CD4-positive, alpha-beta T cell treated with Interleukin-1 beta for 1 hour (primary cell): ENCODE data around the gene SLC52A3.

Experiments used
- DNase-seq, 2 donors: peaks; one replicate each; pipeline ENCODE4 v3.0.0-alpha.2; 2020 to 2022

Gene SLC52A3

DNA sequence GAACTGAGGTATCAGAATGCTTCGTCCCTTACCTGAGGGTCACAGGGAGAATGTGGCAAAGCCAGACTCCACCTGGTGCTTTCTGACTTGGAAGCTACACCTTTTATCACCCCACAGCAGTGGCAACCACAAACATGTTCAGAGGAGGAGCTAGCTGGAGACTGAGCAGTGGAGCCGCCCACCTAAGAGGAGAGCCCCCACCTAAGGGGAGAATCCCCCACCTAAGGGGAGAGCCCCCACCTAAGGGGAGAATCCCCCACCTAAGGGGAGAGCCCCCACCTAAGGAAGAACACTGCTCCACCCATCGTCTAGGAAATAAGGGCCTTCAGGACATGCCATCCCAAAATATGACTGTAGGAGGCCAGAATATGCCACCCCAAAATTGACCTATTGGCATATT, 4.0 kb downstream of the SLC52A3 start:
- no peak for DNase-seq

DNA sequence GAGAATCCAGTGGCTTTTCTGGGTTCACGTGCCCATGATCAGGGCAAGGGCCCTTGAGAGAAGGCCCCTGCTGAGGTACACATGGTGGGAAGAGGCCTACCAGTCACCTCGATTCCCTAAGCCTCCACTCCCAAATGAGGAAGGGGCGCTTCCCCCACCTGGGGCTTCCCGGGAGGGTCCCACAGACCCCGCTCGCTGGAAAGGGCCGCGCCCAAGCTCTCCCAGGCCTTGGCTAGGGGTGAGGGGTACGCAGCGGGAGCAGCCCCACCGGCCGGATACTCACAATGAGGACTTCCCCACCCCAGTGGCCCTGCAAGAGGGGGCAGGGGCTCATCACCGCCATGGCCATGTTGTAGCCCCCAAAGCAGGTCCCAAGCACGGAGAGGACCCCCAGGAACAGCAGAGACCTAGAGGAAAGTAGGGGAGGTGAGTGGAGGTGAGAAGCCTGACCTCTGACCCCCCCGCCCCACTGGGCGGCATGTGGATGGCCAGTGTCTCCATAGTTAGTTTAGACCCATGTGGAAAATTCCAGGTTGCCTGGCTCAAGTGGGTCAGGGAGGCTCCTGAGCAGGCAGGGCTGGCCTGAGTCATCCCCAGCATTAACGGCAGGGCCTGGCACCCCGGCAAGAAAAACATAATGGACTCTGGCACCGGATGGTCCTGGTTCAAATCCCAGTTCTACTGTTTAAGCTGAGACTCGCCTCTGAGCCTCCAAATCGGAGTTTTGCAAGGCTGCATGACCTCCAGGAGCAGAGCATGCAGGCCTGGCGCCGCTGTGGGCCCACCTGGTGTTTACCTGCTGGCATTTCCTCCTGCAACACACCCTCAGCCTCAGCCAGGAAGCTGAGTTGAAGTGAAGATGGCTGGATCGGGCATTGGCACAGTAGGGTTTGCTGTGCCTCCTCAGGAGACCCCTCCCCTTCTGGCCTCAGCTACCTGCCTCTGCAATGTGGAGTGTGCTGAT, 6.6 kb downstream of the SLC52A3 start:
- no peak for DNase-seq

DNA sequence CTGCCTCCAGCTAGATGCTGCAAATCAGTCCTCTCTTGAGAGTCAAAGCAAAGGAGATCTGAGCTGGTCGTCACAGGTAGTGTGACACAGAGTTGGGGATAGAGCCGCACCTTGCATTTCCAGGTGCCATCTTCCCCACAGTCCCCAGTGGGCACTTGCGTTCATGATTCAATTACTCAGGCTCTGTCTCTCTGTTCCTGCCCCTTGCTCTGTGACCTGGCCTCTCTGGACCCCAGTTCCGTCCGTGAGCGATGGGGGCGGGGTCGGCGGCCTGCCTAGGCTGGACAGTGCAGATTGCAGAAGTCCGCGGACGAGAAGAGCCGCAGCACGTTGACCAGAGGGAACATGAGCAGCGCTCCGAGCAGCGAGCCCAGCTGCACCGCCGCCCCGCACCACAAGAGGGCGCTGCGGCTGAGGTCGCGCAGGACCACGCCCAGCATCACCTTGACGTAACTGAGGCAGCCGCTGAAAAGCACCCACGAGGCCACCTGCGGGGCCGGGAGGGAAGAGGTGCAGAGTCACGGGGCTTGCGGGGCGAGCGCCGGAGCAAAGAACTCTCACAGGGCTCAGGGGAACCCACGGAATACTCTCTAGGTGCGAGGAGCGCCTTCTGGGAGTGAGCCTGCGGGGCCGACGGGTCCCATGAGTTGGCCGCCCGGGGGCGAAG, 7.4 kb downstream of the SLC52A3 start:
- DNase-seq = peak in 1 of 2 donors; percentile 23

DNA sequence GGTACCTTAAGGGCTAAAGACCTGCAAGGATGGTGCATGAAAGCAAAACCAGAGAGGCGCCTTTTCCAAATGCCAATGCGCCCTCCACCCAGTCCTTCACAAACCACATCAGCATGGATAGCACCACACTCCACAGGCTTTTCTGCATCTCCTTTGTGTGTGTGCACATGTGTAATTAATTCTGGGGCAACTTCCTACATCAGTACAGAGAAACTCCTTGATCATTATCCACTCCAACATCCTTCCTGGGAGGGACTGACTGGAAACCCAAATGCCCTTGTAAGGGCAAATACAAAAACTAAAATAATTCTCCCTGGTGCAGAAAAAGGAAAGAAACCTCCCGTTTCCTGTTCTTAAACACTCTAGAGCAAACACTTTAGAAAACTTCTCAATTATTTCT, 10.8 kb downstream of the SLC52A3 start:
- no peak for DNase-seq

DNA sequence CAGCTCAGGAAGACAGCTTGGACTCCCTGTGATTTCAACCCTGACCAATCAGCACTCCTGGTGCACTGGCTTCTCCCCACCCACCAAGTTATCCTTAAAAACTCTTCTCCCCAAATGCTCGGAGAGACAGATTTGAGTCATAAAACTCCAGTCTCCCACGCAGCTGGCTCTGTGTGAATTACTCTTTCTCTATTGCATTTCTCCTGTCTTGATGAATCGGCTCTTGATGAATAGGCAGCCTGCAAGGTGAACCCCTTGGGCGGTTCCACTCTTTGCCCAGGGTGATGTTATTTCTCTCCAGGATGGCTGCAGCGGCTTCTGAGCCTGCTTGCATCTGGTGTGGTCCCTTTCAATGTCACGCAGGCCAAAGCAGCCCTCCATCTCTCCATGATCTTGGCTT, 12.4 kb downstream of the SLC52A3 start:
- no peak for DNase-seq

DNA sequence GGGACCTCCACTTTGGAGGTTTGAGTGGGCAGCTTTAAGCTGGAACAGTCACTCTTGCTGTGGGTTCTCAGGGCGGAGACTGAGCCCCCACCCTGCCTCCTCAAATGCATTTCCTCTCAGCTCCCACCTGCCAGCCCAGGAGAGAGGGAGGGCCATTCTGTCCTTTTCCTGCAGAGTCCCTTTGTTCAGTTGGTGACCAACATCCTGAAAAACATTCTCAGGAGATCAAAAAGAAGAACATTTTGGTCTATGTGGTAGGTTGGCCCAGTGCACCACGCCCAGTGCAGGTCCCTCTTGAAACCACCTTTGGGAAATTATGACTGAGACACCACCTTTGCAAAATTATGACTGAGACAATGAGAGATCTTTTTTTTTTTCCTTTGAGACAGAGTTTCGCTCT, 13.4 kb downstream of the SLC52A3 start:
- DNase-seq = no peak

DNA sequence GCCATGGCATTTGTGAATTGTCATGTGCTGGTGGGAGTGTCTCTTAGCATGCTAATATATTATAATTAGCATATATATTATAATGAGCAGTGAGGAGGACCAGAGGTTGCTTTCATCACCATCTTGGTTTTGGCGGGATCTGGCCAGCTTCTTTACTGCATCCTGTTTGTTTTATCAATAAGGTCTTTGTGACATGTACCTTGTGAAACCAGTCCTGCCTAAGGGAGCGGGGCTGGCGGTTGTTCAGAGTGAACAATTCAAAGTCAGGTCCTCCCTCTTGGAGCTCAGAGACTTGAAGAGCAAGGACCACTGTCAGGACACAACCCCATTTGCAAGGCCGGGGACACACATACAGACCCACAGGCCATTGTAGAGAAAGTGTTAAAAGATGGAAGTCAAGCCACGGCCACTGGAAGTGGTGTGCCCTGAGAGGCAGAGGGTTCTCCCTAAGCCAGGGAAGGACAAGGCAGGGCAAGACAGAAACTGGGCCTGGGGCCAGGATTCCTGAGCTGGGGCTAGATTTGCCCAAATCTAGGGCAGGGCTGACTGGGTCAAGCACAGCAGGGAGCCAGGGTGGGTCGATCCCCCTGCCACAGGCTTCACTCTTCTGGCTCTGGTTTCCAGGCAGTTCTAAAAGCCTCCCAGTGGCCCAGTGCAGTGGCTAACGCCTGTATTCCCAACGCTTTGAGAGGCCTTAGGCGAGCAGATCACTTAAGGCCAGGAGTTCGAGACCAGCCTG, 14.2 kb downstream of the SLC52A3 start:
- no peak for DNase-seq

DNA sequence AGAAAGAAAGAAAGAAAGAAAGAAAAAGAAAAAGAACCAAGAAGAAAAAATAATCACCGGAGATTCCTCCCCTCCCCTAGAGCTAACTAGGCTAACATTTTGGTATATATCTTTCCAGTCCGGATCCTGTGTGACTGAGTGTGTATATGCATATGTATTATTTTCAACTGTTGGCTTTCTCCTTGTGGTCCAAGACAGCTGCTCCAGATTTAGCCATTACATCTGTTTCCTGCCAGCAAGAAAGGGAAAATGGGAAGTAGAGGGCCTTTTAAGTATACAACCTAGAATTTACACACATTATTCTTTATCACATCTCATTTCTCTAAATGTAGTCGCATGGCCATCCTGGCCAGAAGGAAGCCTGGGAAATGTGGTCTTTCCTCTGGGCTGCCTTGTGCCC, 15.2 kb downstream of the SLC52A3 start:
- DNase-seq = no peak

DNA sequence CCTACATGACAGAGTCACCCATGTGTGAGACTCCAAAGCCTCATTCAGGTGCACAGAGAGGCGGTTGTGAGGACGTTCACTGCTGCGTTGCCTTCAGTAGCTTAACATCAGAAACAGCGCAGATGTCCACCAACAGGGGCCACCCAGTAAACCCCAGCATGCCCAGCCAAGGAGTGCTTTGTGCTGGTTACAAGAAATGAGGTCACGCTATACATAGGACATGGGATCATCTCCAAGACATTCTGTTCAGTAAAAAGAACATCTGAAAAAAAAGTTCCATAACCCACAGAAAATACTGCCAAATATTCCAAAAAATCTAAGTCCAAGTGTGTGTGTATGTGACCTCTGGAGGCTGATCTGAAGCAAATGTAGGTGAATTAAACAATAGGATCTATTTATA, 16.0 kb downstream of the SLC52A3 start:
- no peak for DNase-seq

DNA sequence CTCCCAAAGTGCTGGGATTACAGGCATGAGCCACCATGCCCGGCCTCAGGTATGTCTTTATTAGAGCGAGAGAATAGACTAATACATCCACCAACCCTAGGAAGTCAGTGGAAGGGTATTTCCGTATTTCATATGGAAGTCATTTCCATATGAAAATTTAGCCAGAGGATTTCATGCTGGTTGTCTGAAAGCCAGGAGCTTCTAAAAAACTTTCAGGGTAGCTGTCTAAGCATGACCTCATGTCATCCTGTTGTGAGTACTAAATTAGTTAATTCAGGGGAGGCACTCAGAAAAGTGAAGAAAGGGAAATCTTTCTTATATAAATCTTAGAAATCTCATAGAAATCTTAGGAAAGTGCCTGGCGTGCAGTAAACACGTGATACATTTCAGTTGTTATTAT, 16.5 kb downstream of the SLC52A3 start:
- DNase-seq = no peak

DNA sequence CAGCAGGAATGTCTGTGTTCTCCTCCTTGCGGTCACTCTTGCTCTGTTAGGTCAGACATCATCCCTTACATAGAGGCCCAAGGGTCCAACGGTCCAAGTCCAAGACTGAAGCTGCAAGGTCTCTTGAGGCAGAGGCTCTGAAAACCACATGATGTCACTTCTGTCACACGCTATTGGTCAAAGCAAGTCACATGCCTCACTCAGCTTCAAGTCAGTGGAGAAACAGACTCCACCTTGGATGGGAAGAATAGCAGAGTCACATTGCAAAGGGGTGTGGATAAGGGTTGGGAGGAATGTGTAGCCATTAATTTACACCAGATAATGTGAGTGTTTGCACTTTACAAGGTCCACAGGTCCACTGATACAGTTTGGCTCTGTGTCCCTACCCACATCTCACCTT, 17.5 kb downstream of the SLC52A3 start:
- DNase-seq = no peak

DNA sequence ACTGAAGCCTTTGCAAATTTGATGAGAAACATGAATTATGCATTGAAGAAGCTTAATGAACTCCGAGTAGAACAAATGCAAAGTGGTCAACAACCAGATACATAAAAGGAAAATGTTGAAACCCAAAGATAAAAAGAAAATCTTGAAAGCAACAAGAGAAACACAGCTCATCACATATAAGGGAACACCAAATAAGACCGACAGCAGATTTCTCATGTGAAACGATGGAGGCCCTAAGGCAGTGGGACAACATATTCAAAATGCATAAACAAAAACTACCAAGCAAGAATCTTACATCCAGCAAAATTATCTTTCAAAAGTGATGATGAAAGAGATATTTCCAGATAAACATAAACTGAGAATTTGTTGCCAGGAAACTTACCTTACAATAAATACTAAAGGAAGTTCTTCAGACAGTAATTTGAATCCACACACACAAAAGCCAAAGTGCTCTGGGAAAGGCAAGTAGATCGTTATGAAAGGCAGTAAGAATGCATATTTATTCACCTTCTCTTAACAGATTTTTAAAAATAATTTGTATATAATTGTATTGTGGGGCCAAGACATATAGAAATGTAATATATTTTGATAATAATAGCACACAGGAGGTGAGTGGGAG, 22.5 kb downstream of the SLC52A3 start:
- no peak for DNase-seq

DNA sequence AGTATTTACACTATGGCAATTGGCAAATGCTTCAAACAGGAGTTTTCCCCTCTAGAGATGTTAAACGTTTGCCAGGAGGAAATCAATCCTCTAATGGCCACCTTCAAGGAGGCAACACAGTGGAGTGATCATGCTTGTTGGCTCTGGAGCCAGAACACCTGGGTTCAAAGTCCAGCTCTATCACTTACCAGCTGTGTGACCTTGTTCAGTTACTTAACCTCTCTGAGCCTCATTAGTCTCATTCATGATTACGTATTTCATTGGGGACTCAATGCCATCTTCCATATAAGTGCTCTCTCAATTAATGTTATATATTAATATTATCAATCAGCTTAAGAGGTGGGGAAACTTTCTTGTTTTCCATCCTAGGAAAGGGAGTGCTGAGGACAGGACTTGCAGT, 26.1 kb downstream of the SLC52A3 start:
- DNase-seq = no peak

DNA sequence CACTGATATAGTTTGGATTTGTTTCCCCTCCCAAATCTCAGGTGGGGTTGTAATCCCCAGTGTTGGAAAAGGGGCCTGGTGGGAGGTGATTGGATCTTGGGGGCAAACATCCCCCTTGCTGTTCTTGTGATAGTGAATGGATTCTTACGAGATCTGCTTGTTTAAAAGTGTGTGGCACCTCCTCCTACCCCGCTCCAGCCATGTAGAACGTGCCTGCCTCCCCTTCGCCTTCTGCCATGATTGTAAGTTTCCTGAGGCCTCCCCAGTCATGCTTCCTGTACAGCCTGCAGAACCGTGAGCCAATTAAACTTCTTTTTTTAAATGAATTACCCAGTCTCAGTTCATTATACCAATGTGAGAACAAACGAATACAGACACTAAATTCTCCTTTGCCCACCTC, 26.7 kb downstream of the SLC52A3 start:
- DNase-seq = no peak

DNA sequence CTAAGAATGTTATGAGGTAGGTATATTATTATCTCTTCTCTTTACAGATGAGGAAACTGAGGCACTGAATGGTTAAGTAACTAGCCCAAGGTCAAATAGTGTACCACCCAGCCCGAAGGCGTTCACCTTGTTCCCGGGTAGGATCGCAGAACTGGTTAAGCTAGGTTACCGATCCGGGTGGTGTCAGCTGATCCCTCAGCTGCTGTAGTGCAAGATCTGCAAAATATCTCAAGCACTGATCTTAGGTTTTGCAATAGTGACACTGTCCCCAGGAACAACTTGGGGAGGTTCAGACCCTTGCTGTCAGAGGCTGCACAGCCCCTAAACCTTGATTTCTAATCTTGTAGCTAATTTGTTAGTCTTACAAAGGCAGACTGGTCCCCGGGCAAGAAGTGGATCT, 28.1 kb downstream of the SLC52A3 start:
- no peak for DNase-seq

DNA sequence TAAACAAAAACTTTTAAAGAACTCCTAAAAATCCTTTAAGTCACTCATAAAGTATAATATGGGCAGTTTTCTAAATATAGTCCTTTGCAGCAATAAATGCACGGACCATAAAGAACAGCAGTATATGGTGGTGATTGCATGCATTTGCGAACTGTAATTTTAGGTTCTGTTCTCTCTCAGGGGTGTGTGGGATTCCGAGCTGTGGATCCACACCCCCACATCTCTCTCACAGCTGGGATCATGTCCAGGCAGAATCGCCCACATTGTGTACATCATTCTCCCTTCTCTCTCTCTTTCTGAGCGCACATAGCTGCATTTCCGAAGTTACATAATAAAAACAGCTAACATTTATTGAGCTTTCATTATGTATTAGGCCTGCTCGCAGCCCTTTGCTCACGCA, 28.6 kb downstream of the SLC52A3 start:
- no peak for DNase-seq

DNA sequence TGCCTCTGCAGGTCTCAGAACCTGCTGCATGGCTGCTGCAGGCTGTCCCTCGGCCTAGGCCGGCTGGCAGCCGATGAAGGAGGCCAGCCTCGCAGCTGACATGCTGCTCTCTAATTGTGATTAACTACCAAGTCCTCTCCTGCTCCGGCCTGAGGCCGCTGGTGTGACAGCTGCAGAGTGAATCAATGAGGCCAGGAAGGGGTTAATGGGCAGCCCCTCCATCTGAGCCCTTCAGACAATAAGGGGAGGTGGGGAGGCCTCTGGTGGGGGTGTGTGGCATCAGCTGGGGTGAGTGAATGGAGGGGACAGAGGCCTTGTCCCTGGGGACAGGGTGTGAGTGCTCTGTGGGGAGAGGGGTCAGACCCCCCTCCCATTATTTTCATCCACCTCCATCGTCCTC, 34.4 kb downstream of the SLC52A3 start:
- DNase-seq = no peak

DNA sequence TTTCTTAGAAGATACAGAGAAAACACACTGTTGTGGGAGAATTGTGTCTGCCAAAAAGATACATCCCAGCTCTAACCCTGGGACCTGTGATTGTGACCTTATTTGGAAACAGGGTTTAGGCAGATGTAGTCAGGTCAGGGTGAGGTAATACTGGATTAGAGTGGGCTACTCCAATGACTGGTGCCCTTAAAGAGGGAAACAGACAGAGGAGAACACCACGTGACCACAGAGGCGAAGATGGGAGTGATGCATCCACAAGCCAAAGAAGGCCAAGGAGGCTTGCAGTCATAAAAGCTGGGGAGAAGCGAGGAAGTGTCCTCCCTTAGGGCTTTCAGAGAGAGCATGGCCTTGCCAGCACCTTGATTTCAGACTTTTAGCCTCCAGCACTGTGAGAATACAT, 35.6 kb downstream of the SLC52A3 start:
- no peak for DNase-seq

DNA sequence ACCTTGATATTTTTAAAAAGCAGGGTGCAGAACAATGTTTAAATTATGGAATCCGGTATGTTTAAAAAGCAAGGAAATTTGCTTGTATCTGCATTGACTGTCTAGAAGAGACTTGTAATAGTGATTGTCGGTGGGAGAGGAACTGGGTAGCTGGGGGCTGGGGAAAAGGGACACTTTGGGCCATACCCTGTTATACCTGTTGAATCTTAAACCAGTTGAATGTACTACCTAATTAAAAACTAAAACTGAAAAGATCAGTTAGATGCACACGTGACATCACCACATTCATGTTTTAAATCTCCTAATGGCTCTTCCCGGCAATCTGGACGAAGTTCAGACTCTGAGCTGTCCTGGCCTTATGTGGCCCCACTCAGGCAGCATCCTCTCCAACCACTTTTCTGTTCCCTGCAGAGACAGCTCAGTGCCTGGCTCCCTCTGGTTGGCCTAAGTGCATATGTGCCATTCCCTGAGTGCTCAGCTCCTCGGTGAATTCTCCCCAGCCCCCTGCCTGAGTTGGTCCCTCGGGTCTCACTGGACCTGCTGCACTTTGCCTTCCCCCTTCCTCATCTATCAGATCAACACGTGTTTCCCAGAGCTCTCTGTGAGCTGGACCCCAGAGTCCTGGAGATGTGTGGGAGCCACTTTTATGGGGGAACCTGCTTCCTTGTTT, 36.3 kb downstream of the SLC52A3 start:
- DNase-seq = no peak

DNA sequence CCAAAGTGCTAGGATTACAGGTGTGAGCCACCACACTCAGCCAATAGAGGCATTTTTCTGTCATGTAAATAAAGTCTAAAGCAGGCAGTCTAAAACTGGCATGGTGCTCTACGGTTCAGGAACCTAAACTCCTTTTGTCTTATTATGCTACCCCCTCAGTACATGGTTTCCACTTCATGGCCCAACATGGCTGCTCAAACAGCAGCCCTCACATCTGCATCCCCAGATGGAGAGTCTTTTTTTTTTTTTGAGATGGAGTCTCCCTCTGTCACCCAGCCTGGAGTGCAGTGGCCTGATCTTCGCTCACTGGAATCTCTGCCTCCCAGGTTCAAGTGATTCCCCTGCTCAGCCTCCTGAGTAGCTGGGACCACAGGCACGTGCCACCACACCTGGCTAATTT, 38.3 kb downstream of the SLC52A3 start:
- DNase-seq = no peak

DNA sequence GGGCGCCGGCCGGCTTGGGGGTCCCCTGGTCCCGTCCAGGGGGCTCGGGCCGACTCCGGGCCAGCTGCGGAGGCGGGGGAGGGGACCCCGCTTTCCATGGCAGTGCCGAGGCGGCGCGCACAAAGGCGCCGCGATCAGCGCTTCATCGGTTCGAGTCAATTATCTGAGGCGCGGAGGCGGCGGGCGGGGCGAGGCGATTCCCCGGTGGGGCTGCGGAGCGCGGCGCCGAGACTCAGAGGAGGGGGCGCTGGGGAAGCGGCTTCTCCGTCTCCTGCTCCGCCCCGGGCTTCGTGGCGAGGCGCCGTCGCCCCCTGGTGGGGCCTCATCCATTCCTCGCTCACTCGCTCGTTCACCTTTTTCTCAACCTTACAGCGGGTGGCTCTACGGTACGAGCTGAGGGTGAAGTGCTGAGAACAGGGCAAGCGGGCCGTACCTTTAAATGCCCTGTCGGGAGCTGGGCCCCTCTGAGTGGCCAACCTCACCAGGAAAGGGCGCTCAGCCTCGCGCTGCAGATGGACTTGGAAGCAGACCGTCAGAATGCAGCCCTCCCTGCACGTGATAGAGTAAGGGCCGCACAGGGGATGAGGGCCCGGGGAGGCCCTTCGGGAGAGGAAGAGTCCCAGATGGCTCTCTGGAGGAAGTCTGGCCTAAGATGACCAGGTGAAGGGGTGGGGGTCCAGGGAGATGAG, 39.9 kb downstream of the SLC52A3 start:
- peak; percentile 12 to 14 for DNase-seq

DNA sequence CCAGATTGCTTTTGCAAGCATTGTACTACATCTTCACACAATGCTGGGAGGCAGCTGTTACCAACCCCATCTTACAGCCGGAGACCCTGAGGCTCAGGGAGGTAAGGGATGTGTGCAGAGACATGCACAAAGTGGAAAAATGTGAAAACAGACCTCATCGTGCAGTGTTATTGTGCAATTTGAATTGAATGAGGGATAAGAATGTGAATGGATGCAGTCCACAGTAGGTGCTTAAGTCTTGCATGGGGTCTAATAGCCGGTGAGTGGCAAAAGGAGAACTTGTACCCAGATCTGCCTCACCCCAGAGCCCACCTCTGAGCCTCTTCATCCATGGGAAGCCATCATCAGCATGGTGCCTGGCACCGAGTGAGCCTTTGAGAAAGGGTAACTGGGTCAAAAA, 42.1 kb downstream of the SLC52A3 start:
- no peak for DNase-seq
